ENCODE measurements around the gene FAM110A.
"Not testable (repeated sequence)": the region's sequence is repeated elsewhere in the genome, so short reads cannot be mapped to it uniquely, and the experiment has no call there.

The FAM110A gene

GRCh38 chr20:822651-823573, 10.6 kb upstream of the FAM110A start:
- no peak for DNase-seq (ENCODE audit: low read depth in 1 of 2, low spot score in 1 of 2)

DNA sequence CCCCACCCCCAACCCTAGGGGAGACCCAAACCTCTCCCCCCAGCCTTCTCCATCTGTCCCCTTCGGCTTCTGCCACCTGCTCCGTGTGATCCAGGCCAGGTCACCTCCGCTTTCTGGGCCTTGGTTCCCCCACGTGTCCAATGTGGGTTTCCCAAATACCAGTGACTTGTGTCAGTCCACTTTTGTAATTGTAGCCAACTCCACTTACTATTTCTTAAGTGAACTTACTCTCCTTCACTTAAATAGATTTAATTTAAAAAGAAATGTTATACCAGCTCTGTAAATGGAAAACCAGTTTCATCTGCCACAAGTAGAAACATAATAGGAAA, 10.0 kb upstream of the FAM110A start:
- DNase-seq (ENCODE audit: low read depth in 1 of 2, low spot score in 1 of 2), result no peak

DNA sequence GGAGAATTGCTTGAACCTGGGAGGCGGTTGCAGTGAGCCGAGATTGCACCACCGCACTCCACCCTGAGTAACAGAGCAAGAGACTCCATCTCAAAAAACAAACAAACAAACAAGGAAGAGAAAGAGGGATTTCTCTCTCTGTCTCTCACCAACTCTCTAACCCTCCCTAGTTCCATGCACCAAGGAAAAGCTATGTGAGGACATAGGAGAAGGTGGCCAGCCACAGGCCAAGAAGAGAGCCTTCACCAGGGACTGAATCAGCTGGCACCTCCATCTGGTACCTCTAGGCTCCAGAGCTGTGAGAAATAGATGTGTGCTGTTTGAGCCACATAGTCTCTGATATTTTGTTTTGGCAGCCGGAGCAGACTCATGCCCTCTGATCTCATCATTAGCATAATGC, 9.0 kb upstream of the FAM110A start:
- no peak for DNase-seq (ENCODE audit: low read depth in 1 of 2, low spot score in 1 of 2)

DNA sequence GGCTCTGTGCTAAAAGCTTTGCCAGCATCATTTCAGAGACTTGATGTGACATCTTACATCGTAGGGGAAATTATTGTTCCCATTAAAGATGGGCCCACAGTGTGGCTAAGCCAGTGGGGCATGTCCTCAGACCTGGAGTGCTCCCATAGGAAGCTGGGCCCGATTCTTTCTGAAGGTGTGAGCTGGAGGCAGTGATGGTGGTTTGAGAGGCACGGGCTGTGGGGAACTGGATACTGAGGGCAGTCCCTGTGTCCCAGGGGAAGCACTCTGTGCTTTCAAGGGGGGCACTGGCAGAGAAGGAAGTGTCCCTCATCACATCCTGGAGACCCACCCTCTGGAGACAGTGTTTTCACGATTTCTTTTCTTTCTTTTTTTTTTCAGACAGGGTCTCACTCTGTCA, 8.6 kb upstream of the FAM110A start:
- no peak for DNase-seq (ENCODE audit: low read depth in 1 of 2, low spot score in 1 of 2)

GRCh38 chr20:825710-826421, 7.6 kb upstream of the FAM110A start:
- no peak for DNase-seq (ENCODE audit: low read depth in 1 of 2, low spot score in 1 of 2)

- DNase-seq (ENCODE audit: low read depth in 1 of 2, low spot score in 1 of 2), result no peak
These were observed 6.7 kb upstream of the FAM110A start for GRCh38 chr20:826695-827323.

- not testable (repeated sequence) for DNase-seq (ENCODE audit: low read depth in 1 of 2, low spot score in 1 of 2)
These were observed 5.5 kb upstream of the FAM110A start for GRCh38 chr20:827981-828380.

- DNase-seq (ENCODE audit: low read depth in 1 of 2, low spot score in 1 of 2), result no peak
These were observed 4.5 kb upstream of the FAM110A start for GRCh38 chr20:828987-829386.

DNA sequence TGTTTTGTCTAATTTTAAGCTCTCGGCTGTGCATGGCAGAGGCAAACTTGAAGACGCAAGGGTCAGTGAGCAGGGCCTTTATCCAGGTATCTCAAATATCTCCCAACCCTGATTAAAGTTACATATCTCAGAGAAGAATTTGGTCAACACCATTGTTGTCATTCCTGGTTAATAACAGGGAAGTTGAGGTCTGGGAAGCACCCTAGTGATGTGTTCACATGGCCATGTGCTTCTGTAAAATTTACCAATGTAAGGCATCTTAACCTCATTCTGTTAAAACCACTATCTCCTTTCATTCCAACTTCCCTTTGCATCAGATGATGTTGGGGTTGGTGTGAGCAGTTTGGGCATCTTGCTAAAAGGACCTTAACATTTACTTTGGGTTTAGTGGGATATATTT, 4.0 kb upstream of the FAM110A start:
- DNase-seq (ENCODE audit: low read depth in 1 of 2, low spot score in 1 of 2), result no peak

GRCh38 chr20:830011-830521, 3.4 kb upstream of the FAM110A start:
- DNase-seq (ENCODE audit: low read depth in 1 of 2, low spot score in 1 of 2), result no peak

- no peak for DNase-seq (ENCODE audit: low read depth in 1 of 2, low spot score in 1 of 2)
These were observed 2.3 kb upstream of the FAM110A start for GRCh38 chr20:831251-831650.

DNA sequence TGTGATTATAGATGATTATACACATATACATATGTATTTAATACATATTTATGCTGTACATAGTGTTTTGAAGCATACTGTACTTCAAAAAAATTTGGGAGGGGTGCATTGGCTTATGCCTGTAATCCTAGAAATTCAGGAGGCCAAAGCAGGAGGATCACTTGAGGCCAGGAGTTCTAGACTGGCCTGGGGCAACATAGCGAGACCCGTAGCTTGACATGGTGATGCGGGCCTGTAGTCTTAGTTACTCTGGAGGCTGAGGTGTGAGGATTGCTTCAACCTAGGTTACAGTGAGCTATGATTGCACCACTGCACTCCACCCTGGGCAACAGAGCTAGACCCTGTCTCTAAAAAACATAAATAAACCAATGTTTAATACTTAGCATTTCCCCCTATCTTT, 1.6 kb upstream of the FAM110A start:
- no peak for DNase-seq (ENCODE audit: low read depth in 1 of 2, low spot score in 1 of 2)

DNA sequence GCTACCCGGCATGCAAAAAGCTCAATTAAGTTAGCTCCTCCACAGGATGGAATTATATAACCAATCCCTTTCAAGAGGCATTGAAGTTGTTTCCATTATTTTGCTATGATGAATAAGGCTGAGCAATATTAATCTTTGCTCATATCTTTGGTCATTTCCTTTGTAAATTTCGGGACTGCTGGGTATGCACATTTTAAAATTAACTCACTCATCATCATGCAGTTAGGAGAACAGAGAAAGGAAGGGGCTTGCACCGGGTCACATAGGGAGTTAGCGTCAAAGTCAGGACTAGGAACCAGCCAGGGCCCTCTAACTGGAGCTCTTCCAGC, 430 bp upstream of the FAM110A start:
- DNase-seq (ENCODE audit: low read depth in 1 of 2, low spot score in 1 of 2), result no peak

DNA sequence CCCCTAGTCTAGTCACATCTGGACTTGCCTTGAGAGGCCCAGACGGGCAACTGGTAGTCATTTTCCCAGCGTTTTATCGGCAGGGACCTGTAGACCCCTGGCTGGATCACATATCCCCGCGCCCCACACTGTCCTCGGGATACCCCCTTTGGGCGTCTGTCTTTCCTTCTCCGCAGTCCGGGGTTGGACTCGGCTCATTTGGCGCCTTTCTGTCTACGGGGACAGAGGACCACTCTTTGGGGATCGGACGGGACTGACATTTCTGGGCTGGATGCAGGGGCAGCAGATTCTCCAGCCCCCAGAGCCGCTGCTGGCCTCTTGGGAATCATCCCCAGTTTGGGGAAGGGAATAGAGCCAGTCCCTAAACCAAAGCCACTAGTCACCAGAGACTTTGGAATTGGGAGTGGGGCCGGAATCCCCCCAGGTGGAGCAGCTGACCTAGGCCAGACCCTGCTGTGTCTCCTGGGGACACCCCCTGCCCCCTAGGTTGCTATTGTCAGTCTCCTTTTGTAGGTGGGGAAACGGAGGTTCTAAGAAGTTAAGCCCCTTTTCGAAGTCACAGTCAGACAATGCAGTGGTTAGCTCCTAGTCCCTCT, 734 bp downstream of the FAM110A start:
- DNase-seq (ENCODE audit: low read depth in 1 of 2, low spot score in 1 of 2), result no peak

GRCh38 chr20:835608-836045, 2.1 kb downstream of the FAM110A start:
- DNase-seq (ENCODE audit: low read depth in 1 of 2, low spot score in 1 of 2), result no peak

GRCh38 chr20:836190-836589, 2.7 kb downstream of the FAM110A start:
- DNase-seq (ENCODE audit: low read depth in 1 of 2, low spot score in 1 of 2), result no peak

DNA sequence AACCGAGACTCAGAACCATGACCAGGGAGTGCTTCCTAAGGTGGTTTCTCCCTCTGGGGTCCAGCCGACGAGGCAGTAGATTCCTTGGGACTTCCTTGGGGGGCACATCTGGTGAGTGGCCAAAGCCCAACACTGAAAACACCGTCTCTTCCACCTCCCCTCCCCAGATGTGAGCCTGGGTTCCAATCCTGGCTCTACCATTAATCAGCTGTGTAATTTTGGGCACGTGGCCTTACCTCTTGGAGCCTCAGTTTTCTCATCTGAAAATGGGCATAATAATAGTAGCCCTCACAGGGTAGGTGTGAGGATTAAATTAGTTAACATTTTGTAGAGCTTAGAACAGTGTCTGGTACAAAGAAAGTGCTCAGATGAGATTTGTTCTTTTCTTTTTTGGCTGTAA, 5.5 kb downstream of the FAM110A start:
- DNase-seq (ENCODE audit: low read depth in 1 of 2, low spot score in 1 of 2), result no peak

GRCh38 chr20:839626-840025, 6.1 kb downstream of the FAM110A start:
- no peak for DNase-seq (ENCODE audit: low read depth in 1 of 2, low spot score in 1 of 2)

DNA sequence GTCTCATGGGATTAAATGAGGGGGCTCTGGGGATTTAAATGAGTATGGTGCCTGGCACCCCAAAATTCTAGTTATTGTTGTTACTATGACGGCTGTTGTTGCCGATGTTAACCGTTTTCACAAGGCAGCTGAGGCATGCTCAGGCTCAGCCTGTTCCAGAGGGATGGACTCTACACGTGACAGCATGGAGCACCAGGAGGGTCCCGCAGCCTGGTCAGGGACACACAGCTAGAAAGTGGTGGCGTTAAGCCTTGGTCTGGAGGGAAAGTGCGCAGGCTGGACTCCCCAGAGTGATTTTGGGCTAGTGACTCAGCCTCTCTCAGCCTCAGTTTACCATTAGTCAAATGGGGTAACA, 7.0 kb downstream of the FAM110A start:
- no peak for DNase-seq (ENCODE audit: low read depth in 1 of 2, low spot score in 1 of 2)

GRCh38 chr20:840858-841567, 7.5 kb downstream of the FAM110A start:
- DNase-seq (ENCODE audit: low read depth in 1 of 2, low spot score in 1 of 2), result no peak

Measured in activated T-helper 1 cell treated with anti-CD3 and anti-CD28 coated beads, Interleukin-2, amount 50 U/mL, for 16 hours (primary cell).